SK-N-MC (cell line): Measurements from ENCODE around the gene PTPRN2.

Source experiments
- EZH2 ChIP-seq: fragments of 200-600 bp; sonication (generic); IDR thresholded peaks from one replicate; pipeline ENCODE4 v1.6.1; 2017; ENCODE audit warnings: antibody characterized with exemption
- POLR2AphosphoS5 ChIP-seq: IDR thresholded peaks from 2 replicates; pipeline ENCODE4 v1.6.1; 2012; ENCODE audit warnings: mild to moderate bottlenecking, low read depth, low read length, borderline replicate concordance

GRCh38 chr7:158401826-158402225, 185.8 kb downstream of the PTPRN2 start:
- no peak for TF ChIP-seq EZH2
- no peak for TF ChIP-seq POLR2AphosphoS5
